ENCODE results near the gene PIWIL4.

DNA sequence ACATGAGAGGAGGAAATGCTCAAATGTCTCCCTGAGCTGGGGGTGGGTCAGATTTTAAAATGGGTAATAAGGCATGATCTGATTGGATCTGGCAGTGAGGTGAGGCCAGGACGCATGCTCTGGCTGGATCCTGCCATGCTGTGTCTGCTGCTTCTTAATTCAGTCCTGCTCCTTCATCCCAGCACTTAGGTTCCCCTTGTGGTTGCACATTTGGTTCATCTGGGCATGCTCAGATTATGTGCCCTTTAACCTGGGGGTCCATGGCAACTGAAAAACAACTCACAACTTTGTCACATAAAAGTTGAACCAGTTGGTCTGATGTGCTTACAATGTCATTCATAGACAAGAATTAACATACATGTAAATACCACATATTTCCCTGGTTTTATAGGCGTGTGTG, 67.9 kb downstream of the PIWIL4 start:
- TF ChIP-seq, protein P1, sequence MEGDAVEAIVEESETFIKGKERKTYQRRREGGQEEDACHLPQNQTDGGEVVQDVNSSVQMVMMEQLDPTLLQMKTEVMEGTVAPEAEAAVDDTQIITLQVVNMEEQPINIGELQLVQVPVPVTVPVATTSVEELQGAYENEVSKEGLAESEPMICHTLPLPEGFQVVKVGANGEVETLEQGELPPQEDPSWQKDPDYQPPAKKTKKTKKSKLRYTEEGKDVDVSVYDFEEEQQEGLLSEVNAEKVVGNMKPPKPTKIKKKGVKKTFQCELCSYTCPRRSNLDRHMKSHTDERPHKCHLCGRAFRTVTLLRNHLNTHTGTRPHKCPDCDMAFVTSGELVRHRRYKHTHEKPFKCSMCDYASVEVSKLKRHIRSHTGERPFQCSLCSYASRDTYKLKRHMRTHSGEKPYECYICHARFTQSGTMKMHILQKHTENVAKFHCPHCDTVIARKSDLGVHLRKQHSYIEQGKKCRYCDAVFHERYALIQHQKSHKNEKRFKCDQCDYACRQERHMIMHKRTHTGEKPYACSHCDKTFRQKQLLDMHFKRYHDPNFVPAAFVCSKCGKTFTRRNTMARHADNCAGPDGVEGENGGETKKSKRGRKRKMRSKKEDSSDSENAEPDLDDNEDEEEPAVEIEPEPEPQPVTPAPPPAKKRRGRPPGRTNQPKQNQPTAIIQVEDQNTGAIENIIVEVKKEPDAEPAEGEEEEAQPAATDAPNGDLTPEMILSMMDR (IDR thresholded peaks at IDR 0.05), result no peak
- TF ChIP-seq ZFX (IDR thresholded peaks at IDR 0.05; ENCODE audit: borderline replicate concordance), result no peak
